GM18868 (cell line): ENCODE measurements around the gene PPIE.
"Not testable (repeated sequence)": the region's sequence is repeated elsewhere in the genome, so short reads cannot be mapped to it uniquely, and the experiment has no call there.

Experiments
- ATAC-seq: cut with Tn5 transposase; IDR thresholded peaks from one replicate; pipeline ENCODE4 v1.9.1; 2021; ENCODE audit warnings: mild to moderate bottlenecking, moderate library complexity; ENCODE audit not compliant: unreplicated experiment

The PPIE gene

GRCh38 chr1:39776886-39777285 is 38.2 kb downstream of the PPIE start:
- ATAC-seq = no peak

GRCh38 chr1:39777306-39777705 is 38.6 kb downstream of the PPIE start:
- no peak for ATAC-seq

- not testable (repeated sequence) for ATAC-seq
Measured at GRCh38 chr1:39777896-39778295, 39.2 kb downstream of the PPIE start.

GRCh38 chr1:39778463-39779099 is 39.9 kb downstream of the PPIE start:
- ATAC-seq = not testable (repeated sequence)

GRCh38 chr1:39779137-39779536 is 40.5 kb downstream of the PPIE start:
- ATAC-seq = no peak

GRCh38 chr1:39779821-39780220 is 41.1 kb downstream of the PPIE start:
- ATAC-seq = no peak

- no peak for ATAC-seq
Measured at GRCh38 chr1:39781349-39781715, 42.6 kb downstream of the PPIE start.

GRCh38 chr1:39782103-39782502 is 43.4 kb downstream of the PPIE start:
- ATAC-seq = no peak

GRCh38 chr1:39782685-39783084 is 44.0 kb downstream of the PPIE start:
- ATAC-seq = not testable (repeated sequence)

- not testable (repeated sequence) for ATAC-seq
Measured at GRCh38 chr1:39786303-39787107, 47.8 kb downstream of the PPIE start.

GRCh38 chr1:39787108-39787375 is 48.4 kb downstream of the PPIE start:
- not testable (repeated sequence) for ATAC-seq

- ATAC-seq = no peak
Measured at GRCh38 chr1:39787468-39787867, 48.8 kb downstream of the PPIE start.

- not testable (repeated sequence) for ATAC-seq
Measured at GRCh38 chr1:39787964-39788363, 49.3 kb downstream of the PPIE start.

GRCh38 chr1:39788426-39788757 is 49.7 kb downstream of the PPIE start:
- ATAC-seq = no peak

GRCh38 chr1:39788758-39789570 is 50.3 kb downstream of the PPIE start, which contains the start of gene BMP8B:
BMP8B (minus strand) TSS chr1:39788865; CDS start chr1:39788485, 380 bp downstream.
- peak; percentile 57 for ATAC-seq

- no peak for ATAC-seq
Measured at GRCh38 chr1:39789571-39790110, 51.0 kb downstream of the PPIE start.

- no peak for ATAC-seq
Measured at GRCh38 chr1:39791838-39792237, 53.2 kb downstream of the PPIE start.

GRCh38 chr1:39795651-39796050 is 57.0 kb downstream of the PPIE start:
- no peak for ATAC-seq

- peak; percentile 85 for ATAC-seq
Measured at GRCh38 chr1:39798859-39799769, 60.4 kb downstream of the PPIE start.

- ATAC-seq = peak; percentile 48
Measured at GRCh38 chr1:39799770-39800470, 61.2 kb downstream of the PPIE start.
